Glutamatergic neuron (in vitro differentiated cells): Measurements from ENCODE around the gene SLPI. TPM values are rescaled to one million over a fixed set of nuclear protein-coding genes. Genes with fewer than 3 reads are reported as not detected.

Source experiments
- DNase-seq: peaks from one replicate; pipeline ENCODE4 v3.0.0; 2022
- H3K27ac Mint-ChIP-seq: one replicate; pipeline ENCODE4 v1.8.0; 2020; ENCODE audit warnings: mild to moderate bottlenecking, mixed read lengths, inconsistent platforms; ENCODE audit not compliant: unreplicated experiment
- H3K27me3 Mint-ChIP-seq: one replicate; pipeline ENCODE4 v1.8.0; 2020; ENCODE audit warnings: mild to moderate bottlenecking, moderate library complexity, mixed read lengths, inconsistent platforms; ENCODE audit not compliant: unreplicated experiment
- H3K36me3 Mint-ChIP-seq: one replicate; pipeline ENCODE4 v1.8.0; 2020; ENCODE audit warnings: mild to moderate bottlenecking, mixed read lengths, inconsistent platforms; ENCODE audit not compliant: unreplicated experiment
- H3K4me1 Mint-ChIP-seq: one replicate; pipeline ENCODE4 v1.8.0; 2020; ENCODE audit warnings: mild to moderate bottlenecking, low read depth, mixed read lengths, inconsistent platforms; ENCODE audit not compliant: unreplicated experiment
- H3K4me3 Mint-ChIP-seq: one replicate; pipeline ENCODE4 v1.8.0; 2020; ENCODE audit warnings: mild to moderate bottlenecking, mixed read lengths, inconsistent platforms; ENCODE audit not compliant: unreplicated experiment
- H3K9me3 Mint-ChIP-seq: one replicate; pipeline ENCODE4 v1.8.0; 2020; ENCODE audit warnings: mild to moderate bottlenecking, moderate library complexity, mixed read lengths, inconsistent platforms; ENCODE audit not compliant: unreplicated experiment
- CTCF ChIP-seq: fragments of 200-600 bp; sonication (generic); IDR thresholded peaks from one replicate; pipeline ENCODE4 v1.5.0; 2021; ENCODE audit not compliant: partially characterized antibody, unreplicated experiment
- total RNA-seq: library from RNA; stranded (reverse); fragmentation: NEBNext Ultra II Directional; extraction: Animal tissue kit (Norgen Biotek cat#: 25700); gene quantifications from one replicate; pipeline ENCODE4 v1.2.1, GENCODE V29; 2021; ENCODE audit not compliant: unreplicated experiment

The SLPI gene
- total RNA-seq, 1 donor from 2014 or later = not detected

- peaks cover 15% of the 10 kb centered on the region for H3K4me1 Mint-ChIP-seq
- H3K9me3 Mint-ChIP-seq = peaks cover 22% of the 10 kb centered on the region
- peaks cover 6% of the 10 kb centered on the region for H3K36me3 Mint-ChIP-seq
- no peak for TF ChIP-seq CTCF
- H3K27me3 Mint-ChIP-seq = peaks cover 14% of the 10 kb centered on the region
- H3K4me3 Mint-ChIP-seq = peak overlapping the region; percentile 82
- DNase-seq = no peak
- H3K27ac Mint-ChIP-seq = peak overlapping the region; percentile 95
Measured at GRCh38 chr20:45292343-45292742, 38.0 kb upstream of the SLPI start.

GRCh38 chr20:45291526-45291925 is 37.2 kb upstream of the SLPI start:
- H3K9me3 Mint-ChIP-seq = peaks cover 22% of the 10 kb centered on the region

GRCh38 chr20:45290677-45291355 is 36.5 kb upstream of the SLPI start:
- peaks cover 6% of the 10 kb centered on the region for H3K36me3 Mint-ChIP-seq
- H3K4me1 Mint-ChIP-seq = peaks cover 15% of the 10 kb centered on the region
- peaks cover 22% of the 10 kb centered on the region for H3K9me3 Mint-ChIP-seq
- DNase-seq = peak; percentile 86
- no peak overlapping the region for H3K4me3 Mint-ChIP-seq
- peak overlapping the region; percentile 7 for H3K27ac Mint-ChIP-seq
- peaks cover 14% of the 10 kb centered on the region for H3K27me3 Mint-ChIP-seq
- peak; percentile 92 for TF ChIP-seq CTCF

More at GRCh38 chr20:45291526-45291925, 37.2 kb upstream of the SLPI start:
- DNase-seq = no peak
- TF ChIP-seq CTCF = no peak
- Mint-ChIP-seq H3K27me3 (peaks cover 14% of the 10 kb centered on the region), H3K4me3 (no peak overlapping the region), H3K4me1 (peaks cover 15% of the 10 kb centered on the region), H3K27ac (no peak overlapping the region), H3K36me3 (peaks cover 6% of the 10 kb centered on the region)

- Mint-ChIP-seq H3K27ac (peak overlapping the region; percentile 7), H3K36me3 (peaks cover 5% of the 10 kb centered on the region), H3K9me3 (peaks cover 24% of the 10 kb centered on the region), H3K4me3 (no peak overlapping the region), H3K4me1 (peaks cover 15% of the 10 kb centered on the region), H3K27me3 (peaks cover 14% of the 10 kb centered on the region)
- TF ChIP-seq CTCF = no peak
- DNase-seq = no peak
Measured at GRCh38 chr20:45289942-45290676, 35.7 kb upstream of the SLPI start.

- Mint-ChIP-seq H3K36me3 (no peaks in the 10 kb centered on the region), H3K27me3 (peaks cover 14% of the 10 kb centered on the region), H3K9me3 (peaks cover 15% of the 10 kb centered on the region), H3K4me1 (peaks cover 15% of the 10 kb centered on the region), H3K4me3 (no peak overlapping the region), H3K27ac (no peak overlapping the region)
- TF ChIP-seq CTCF = no peak
- no peak for DNase-seq
Measured at GRCh38 chr20:45288860-45289259, 34.5 kb upstream of the SLPI start.
